DMS 273 (cell line): Measurements from ENCODE around the gene CASD1.
A peak's percentile ranks its signal among the peaks of the same experiment; 100 is the strongest.

Experiments used
- DNase-seq: peaks from one replicate; lab custom pipeline; 2025; ENCODE audit not compliant: unreplicated experiment; lab: John Stamatoyannopoulos, UW

CASD1 gene

DNA sequence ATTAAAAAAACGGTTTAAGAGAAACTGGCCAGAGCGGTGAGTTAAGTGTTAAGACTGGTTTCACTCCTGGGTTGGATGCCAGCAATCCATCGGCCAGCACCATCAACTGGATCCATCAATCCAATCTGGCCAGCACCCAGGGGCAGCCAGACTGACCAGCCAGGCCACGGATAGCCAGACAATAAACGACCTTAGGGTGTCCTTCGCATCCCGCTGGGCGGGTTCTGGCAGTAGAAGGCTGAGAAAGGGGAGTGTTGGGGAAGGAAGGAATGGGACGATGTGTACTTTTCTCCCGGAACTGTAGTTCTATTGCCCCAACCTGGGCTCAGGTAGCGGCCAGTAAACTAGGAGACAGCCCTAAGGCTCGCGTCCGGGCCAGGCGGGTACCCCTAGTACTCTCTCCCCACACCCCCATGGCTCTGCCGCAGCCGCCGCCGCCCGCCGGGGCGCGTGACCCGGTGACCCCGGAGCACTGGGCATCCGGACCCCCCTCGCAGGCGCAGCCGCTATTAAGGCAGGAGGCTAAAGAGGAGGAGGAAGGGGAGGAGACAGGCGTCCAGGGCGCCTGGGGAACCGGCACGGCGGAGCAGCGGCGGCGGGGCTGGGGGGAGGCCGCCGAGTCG, at the start of gene CASD1:
Gene CASD1 (plus strand): TSS at position 546 of the 623 bp plus-strand sequence. CDS start 276 bp downstream, outside the sequence.
- DNase-seq: peak; percentile 90

DNA sequence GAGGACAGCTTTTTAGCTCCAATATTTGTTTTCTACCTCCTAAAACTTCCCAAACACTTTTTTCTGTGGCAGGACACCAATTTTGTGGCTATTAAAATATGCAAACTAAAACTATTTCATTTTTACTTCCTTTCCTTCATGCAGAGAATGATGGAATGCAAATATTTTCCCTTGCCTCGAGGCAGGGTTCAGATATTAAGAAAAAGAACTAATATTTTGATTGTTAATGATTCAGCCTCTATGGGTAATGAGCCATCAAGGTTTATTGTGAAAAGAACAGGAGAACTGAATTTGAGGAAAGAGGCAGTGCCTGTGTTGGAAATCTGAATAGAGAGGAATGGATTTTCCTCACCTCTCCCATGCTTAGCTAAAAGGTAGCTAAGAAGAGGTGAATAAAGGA, 43.1 kb upstream of the CASD1 start:
- no peak for DNase-seq

GRCh38 chr7:94471604-94472003, 38.0 kb upstream of the CASD1 start:
- no peak for DNase-seq

DNA sequence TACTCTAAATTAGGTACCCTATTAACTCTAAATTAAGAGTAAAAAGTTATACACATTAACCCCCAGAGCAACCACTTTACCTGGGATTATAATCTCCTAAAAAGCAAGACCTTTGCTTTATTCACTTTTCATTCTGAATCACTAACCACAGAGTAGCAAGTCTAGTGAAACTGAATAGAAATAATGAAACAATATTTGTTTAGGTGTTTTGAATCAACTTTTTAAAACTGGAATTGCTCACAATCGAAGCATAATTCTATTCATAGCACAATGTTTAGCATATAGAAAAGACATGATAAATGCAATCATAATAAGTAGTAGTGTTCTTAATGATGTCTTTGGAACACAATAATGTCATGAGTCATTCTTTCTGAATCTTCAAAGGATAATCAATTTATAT, 37.0 kb upstream of the CASD1 start:
- DNase-seq: no peak

DNA sequence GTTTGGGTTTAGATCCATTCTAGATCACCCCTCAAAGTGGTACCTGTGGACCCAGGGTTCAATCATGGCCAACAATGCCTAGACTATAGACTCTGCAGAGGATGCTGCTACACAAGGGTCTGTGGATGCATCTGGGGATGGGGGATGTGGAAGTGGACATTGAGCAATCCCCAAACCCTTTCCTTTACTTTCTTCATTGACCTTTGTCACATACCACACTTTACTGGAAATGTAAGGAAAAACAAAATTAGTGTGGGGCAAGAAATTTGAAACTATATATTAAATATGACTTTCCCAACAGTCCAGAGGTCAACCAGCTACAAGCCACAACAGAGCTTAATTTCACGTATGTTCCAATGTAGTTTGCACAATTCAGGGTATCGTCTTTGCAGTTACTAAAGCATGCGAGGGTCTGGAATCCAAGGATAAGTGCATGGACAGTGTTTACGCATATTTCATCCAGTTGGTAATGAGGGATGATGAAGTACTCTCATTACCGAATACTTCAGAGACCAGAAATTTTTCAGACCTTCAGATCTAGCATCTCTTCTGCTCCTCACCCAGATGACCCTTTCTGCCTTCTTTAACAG, 33.3 kb upstream of the CASD1 start:
- DNase-seq: no peak

DNA sequence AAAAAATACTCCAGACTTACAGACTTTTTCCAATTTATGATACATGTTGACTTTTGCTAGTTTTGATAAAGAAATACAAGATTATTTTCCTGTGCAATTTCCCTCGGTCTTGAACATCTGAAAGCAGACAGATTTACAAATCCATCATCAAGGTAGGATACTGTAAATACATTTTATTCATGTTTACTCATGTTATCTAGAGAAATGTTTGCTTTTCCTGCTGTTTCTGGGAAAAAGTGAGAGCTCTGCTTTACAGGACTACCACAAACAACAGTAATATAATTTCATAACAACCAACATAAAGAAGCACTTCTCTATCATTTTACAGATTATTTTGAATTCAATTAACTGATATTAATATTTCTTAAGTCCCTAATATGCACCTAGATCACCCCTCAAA, 31.7 kb upstream of the CASD1 start:
- no peak for DNase-seq

GRCh38 chr7:94478648-94479214, 30.9 kb upstream of the CASD1 start:
- no peak for DNase-seq

DNA sequence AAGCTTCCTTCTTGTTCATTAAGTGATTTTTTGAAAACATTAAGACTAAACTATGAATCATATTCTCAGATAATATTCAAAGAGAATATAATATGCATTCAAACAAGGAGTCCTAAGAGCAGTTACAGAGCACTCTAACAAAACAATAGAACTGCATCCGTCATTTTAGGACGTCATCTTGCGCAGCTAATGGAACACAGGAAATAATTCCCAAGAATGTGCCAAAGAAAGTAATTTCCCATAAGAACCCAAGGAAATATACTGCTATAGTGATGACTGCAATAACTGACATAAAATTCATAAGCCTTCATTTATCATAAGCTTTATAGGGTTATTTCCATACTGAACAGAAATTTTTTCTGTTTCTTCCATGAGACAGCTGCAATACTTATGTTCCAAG, 28.3 kb upstream of the CASD1 start:
- no peak for DNase-seq

- no peak for DNase-seq
Measured at GRCh38 chr7:94482796-94483195, 26.8 kb upstream of the CASD1 start.

GRCh38 chr7:94483843-94484242, 25.8 kb upstream of the CASD1 start:
- DNase-seq: no peak

GRCh38 chr7:94486216-94486615, 23.4 kb upstream of the CASD1 start:
- no peak for DNase-seq

DNA sequence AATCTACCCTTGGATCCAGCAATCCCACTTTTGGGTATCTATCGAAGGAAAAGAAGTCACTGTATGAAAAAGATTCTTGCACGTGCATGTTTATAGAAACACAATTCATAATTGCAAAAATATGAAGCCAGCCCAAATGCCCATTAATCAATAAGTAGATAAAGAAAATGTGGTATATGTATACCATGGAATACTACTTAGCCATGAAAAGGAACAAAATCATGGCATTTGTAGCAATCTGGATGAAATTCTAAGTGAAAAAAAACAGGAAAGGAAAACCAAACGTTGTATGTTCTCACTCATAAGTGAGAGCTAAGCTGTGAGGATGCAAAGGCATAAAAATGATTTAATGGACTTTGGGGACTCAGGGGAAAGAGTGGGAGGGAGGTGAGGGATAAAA, 18.2 kb upstream of the CASD1 start:
- DNase-seq: no peak

GRCh38 chr7:94492601-94493000, 17.0 kb upstream of the CASD1 start:
- no peak for DNase-seq

GRCh38 chr7:94497874-94498670, 11.5 kb upstream of the CASD1 start:
- no peak for DNase-seq

- DNase-seq: no peak
Measured at GRCh38 chr7:94498918-94499317, 10.7 kb upstream of the CASD1 start.

DNA sequence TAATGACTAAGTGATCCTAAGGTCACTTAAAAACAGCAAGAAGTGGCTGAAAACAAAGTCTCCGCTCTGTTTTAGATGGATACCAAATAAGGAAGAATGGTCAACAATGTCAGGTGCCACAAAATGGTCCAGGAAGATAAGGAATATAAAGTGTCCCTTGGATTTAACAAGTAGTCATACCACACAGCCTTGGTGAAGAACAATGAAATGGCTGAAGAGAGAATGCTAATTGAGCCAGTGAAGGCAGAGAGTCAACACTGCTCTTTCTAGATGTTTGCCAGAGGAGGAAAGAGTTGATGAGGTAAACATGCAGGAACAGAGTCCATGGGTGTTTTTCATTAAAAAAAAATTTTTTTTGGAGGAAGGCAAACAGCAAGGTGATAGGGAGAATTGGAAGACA, 2.1 kb upstream of the CASD1 start:
- DNase-seq: no peak

GRCh38 chr7:94507962-94508361, 1.6 kb upstream of the CASD1 start:
- no peak for DNase-seq

DNA sequence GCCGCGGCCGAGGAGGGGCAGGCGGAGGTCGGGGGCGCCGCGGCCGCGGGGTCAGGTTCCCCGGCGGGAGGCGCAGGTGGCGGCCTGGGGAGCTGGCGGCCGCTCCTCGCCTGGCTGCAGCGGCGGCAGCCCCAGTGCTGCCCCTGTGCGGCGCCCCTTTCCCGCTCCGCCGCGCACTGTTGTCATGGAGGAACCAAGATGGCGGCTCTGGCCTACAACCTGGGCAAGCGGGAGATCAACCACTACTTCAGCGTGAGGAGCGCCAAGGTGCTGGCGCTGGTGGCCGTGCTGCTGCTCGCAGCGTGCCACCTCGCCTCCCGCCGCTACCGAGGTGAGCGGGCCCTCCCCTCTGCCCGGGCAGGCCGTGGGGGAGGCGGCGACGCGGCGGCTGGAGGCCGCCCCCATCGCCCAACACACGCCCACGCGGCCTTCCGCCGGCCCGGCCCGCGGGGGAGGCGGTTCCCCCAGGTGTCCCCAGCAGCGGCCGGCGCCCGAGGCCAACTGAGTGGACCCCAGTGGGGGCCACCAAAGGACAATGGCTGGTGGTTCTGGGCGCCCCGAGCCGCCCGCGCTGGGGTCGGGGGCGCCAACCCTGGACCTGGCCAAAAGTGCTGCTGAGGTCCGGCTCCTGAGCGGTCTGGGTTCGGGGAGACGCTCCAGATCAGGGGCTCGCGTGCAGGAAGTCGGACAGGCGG, 425 bp downstream of the CASD1 start:
- DNase-seq: peak; percentile 92

DNA sequence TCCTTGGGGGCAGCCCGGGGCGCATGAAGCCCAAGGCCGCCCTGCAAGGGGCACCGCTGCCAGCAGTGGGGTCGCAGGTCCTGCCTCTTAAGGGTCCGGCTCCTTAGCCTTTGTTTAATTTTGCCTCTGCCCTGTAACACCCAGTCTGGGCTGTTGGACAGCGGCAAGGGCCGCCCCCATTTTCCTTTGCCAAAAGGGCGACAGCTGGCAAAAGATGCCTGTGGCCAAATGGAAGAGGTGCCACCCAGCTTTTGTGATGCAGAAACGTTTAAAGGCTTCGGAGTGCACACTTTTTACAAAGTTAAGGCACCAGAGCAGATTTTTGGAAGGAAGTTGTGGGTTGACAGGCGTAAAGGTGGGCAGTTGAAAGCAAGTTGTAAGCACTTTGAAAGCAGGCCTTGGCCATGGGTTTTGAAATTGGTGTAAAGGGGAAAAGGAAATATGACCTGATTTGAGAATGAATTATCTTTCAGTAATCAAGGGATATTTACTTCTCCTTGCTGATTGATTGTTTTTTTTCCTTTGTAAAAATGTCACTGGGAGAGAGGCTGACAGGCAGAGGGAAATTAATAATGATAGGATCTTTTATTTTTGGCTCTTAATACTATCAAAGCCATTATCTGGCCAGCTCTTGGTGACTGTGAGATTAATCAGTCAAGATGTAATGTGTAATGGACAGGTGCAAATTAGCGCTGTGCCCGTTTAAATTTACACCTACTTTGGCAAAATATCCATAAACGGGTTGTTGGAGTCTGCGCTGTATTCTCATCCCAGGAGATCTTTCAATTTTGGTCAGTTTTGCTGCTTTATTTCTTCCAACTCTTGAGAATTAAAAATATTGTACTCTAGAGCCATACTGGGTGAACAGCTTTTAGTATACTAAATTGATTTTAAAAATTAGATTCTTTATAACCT, 1.2 kb downstream of the CASD1 start:
- DNase-seq: peak; percentile 95

DNA sequence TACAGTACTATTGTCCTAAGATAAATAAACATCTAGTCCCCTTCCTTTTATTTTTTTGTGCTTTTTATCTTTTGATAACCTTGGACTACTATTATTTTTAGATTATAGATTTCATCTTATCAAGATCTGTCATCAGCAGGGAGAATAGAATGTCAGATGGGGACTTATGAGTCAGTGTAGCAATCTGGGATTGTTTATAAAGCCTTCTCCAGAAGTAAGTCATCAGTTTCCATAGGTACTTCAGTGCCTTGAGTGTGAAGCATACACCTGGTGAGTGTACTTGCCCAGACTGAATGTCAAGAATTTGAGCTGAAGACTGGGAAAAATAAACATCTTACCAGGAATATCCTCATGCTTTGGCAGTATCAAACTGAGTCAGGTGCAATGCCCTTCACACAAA, 2.1 kb downstream of the CASD1 start:
- peak; percentile 40 for DNase-seq
